Activated CD4-positive, alpha-beta T cell treated with anti-CD3 and anti-CD28 coated beads, Interleukin-2, Interleukin-6, amounts not matched to agents 100 ng/mL and 50 ng/mL, durations not matched to agents 16 hours and 8 hours (primary cell): ENCODE data around the gene MARCOL.
"Not testable (repeated sequence)": the region's sequence is repeated elsewhere in the genome, so short reads cannot be mapped to it uniquely, and the experiment has no call there.

ENCODE experiments used
- DNase-seq: peaks from one replicate; pipeline ENCODE4 v3.0.0-alpha.2; 2020

MARCOL gene

GRCh38 chr5:148268566-148268965, 30.2 kb downstream of the MARCOL start, which contains the start of gene SPINK13:
Gene SPINK13, plus strand, starts transcription at chr5:148268794. Its CDS starts 1,279 bp downstream, at chr5:148270073.
- DNase-seq = no peak

- not testable (repeated sequence) for DNase-seq
Measured at GRCh38 chr5:148275129-148275528, 36.8 kb downstream of the MARCOL start.

DNA sequence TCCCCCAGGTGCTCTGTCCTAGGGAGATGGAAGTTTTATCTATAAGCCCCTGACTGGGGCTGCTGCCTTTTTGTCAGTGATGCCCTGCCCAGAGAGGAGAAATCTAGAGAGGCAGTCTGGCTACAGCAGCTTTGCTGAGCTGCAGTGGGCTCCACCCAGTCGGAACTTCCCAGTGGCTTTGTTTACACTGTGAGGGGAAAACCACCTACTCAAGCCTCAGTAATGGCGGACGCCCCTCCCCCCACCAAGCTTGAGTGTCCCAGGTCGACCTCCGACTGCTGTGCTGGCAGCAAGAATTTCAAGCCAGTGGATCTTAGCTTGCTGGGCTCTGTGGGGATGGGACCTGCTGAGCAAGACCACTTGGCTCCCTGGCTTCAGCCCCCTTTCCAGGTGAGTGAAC, 42.6 kb downstream of the MARCOL start:
- DNase-seq = not testable (repeated sequence)

DNA sequence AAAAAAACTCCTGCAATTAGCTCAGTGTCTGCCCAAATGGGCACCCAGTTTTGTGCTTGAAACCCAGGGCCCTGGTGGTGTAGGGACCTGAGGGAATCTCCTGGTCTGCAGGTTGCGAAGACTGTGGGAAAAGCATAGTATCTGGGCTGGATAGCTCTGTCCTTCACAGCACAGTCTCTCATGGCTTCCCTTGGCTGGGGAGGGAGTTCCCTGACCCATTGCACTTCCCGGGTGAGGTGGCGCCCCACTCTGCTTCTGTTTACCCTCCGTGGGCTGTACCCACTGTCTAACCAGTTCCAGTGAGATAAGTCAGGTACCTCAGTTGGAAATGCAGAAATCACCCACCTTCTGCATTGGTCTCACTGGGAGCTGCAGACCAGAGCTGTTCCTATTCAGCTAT, 43.0 kb downstream of the MARCOL start:
- DNase-seq = not testable (repeated sequence)

- DNase-seq = peak; percentile 3
Measured at GRCh38 chr5:148290271-148291195, 52.2 kb downstream of the MARCOL start.
